Osteoblast (primary cell): Measurements from ENCODE around the gene PRDM12. TPM values are rescaled to one million over a fixed set of nuclear protein-coding genes. Genes with fewer than 3 reads are reported as not detected.

ENCODE experiments used
- DNase-seq: peaks from one replicate; pipeline ENCODE4 v3.0.0; 2011; ENCODE audit warnings: low spot score, mixed read lengths; ENCODE audit not compliant: insufficient read length; ENCODE audit errors: missing footprints
- H2AFZ ChIP-seq: 2 replicates; pipeline ENCODE4 v1.6.0; 2011; ENCODE audit warnings: mild to moderate bottlenecking, low read length
- H3K27ac ChIP-seq: 2 replicates; pipeline ENCODE4 v1.5.1; 2011; ENCODE audit warnings: mild to moderate bottlenecking, low read depth, low read length, moderate library complexity
- H3K27me3 ChIP-seq: 2 replicates; pipeline ENCODE4 v1.6.0; 2012; ENCODE audit warnings: mild to moderate bottlenecking, control low read depth, inconsistent platforms, low read length, moderate library complexity; ENCODE audit not compliant: insufficient read depth
- H3K36me3 ChIP-seq: 2 replicates; pipeline ENCODE4 v1.5.1; 2011; ENCODE audit warnings: mild to moderate bottlenecking, low read length, control low read depth, moderate library complexity; ENCODE audit not compliant: insufficient read depth
- H3K4me1 ChIP-seq: 2 replicates; pipeline ENCODE4 v1.5.1; 2011; ENCODE audit warnings: mild to moderate bottlenecking, low read length, control low read depth, moderate library complexity; ENCODE audit not compliant: insufficient read depth
- H3K4me2 ChIP-seq: 2 replicates; pipeline ENCODE4 v1.6.0; 2011; ENCODE audit warnings: mild to moderate bottlenecking, low read length; ENCODE audit not compliant: insufficient read depth
- H3K4me3 ChIP-seq: fragments of 200-600 bp; sonication (generic); 3 replicates; pipeline ENCODE4 v1.5.1; 2012; ENCODE audit warnings: mild to moderate bottlenecking, low read length, inconsistent platforms; ENCODE audit not compliant: insufficient read depth
- H3K79me2 ChIP-seq: 2 replicates; pipeline ENCODE4 v1.6.0; 2012; ENCODE audit warnings: mild to moderate bottlenecking, low read length, control low read depth, inconsistent platforms; ENCODE audit not compliant: insufficient read depth
- H3K9me3 ChIP-seq: 2 replicates; pipeline ENCODE4 v1.5.1; 2011; ENCODE audit warnings: low read depth, low read length, control low read depth
- H4K20me1 ChIP-seq: 2 replicates; pipeline ENCODE4 v1.6.0; 2012; ENCODE audit warnings: mild to moderate bottlenecking, low read length, control low read depth; ENCODE audit not compliant: insufficient read depth
- total RNA-seq: library from RNA; depleted of rRNA; stranded (reverse); fragments of >200 nt; gene quantifications from 2 replicates; pipeline ENCODE4 v1.2.3, GENCODE V29; 2012
- TF ChIP-seq, protein P1 (sequence below): IDR thresholded peaks from 2 replicates; pipeline ENCODE4 v1.5.1; 2011; ENCODE audit warnings: mild to moderate bottlenecking, low read depth, low read length, moderate library complexity; ENCODE audit errors: extremely low read depth

The PRDM12 gene
- total RNA-seq, 1 donor = not detected

DNA sequence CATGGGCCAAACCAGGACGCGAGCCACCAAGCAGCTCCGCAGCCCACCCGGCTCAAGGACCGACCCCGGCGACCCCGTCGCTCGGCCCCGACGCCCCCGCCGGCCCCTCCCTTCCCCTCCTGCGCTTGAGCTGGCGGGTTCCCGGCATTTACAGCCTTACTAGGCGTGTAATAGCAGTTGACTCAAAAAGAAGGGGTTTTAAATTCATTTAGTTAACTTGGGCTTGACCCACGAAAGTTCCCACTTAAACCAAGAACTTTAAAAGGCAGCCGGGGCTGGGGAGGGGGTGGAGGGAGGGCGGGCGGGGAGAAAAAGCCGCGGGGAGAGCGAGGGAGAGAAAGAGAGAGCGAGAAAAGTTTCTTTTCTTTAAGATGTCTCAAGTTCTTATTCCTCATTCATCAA is 636 bp downstream of the PRDM12 start:
- no peaks in the 10 kb centered on the region for H4K20me1 ChIP-seq
- no peaks in the 10 kb centered on the region for H3K36me3 ChIP-seq
- H2AFZ ChIP-seq = no peak overlapping the region
- DNase-seq = peak; percentile 92
- H3K9me3 ChIP-seq = no peaks in the 10 kb centered on the region
- TF ChIP-seq, protein P1, sequence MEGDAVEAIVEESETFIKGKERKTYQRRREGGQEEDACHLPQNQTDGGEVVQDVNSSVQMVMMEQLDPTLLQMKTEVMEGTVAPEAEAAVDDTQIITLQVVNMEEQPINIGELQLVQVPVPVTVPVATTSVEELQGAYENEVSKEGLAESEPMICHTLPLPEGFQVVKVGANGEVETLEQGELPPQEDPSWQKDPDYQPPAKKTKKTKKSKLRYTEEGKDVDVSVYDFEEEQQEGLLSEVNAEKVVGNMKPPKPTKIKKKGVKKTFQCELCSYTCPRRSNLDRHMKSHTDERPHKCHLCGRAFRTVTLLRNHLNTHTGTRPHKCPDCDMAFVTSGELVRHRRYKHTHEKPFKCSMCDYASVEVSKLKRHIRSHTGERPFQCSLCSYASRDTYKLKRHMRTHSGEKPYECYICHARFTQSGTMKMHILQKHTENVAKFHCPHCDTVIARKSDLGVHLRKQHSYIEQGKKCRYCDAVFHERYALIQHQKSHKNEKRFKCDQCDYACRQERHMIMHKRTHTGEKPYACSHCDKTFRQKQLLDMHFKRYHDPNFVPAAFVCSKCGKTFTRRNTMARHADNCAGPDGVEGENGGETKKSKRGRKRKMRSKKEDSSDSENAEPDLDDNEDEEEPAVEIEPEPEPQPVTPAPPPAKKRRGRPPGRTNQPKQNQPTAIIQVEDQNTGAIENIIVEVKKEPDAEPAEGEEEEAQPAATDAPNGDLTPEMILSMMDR = no peak
- H3K79me2 ChIP-seq = no peaks in the 10 kb centered on the region
- H3K4me2 ChIP-seq = no peak overlapping the region
- no peaks in the 10 kb centered on the region for H3K4me1 ChIP-seq
- H3K27me3 ChIP-seq = peaks cover 81% of the 10 kb centered on the region
- no peak overlapping the region for H3K4me3 ChIP-seq
- H3K27ac ChIP-seq = no peak overlapping the region

DNA sequence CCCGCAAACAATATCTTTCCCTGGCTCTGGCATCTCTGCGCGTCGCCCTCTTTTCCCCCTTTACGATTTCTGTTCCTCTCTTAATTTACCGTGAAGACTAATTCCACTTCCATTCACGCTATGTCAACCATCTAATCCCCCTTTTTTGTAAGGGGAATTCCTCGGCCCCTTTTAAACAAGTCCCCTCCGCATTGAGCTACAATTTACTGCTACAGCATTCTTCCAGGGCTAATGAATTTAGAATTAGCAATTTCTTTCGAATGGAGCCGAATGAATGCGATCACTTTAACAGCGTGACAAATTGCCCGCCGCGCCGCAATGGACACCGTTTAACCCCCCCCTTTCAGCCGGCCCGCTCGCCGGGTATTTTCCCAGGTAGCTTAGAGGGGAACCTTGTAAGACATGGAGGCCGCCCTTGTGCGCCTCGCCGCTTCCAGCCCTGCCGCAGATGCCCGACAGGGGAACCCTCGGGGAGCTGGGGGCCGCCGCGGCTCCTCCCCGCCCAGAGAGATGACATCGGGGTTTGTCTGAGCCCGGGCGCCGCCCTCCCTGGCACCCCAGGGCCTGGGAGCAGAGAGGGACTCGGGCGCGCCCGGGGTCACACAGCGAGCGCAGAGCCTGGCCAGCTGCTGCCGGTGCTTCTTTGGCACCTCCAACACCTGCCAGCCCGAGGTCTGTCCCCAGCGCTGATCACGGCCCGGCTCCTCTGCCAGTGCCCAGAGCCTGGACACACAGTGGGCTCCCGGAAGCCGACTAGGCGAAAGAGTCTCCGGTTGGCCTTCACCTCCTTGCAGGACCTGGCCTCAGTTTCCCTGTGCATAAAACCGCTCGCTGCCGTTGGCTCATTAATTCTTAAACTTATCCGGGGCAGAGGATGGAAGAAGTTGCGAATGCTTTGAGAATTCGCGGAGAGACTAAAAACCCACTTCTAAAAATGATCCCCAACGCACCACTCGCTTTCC is 1.3 kb downstream of the PRDM12 start:
- H4K20me1 ChIP-seq = no peaks in the 10 kb centered on the region
- TF ChIP-seq, protein P1 = no peak
- H3K36me3 ChIP-seq = no peaks in the 10 kb centered on the region
- H3K4me3 ChIP-seq = no peak overlapping the region
- H2AFZ ChIP-seq = no peak overlapping the region
- H3K4me1 ChIP-seq = no peaks in the 10 kb centered on the region
- no peak overlapping the region for H3K4me2 ChIP-seq
- DNase-seq = peak; percentile 92
- H3K27me3 ChIP-seq = peaks cover 75% of the 10 kb centered on the region
- no peak overlapping the region for H3K27ac ChIP-seq
- no peaks in the 10 kb centered on the region for H3K9me3 ChIP-seq
- H3K79me2 ChIP-seq = no peaks in the 10 kb centered on the region

DNA sequence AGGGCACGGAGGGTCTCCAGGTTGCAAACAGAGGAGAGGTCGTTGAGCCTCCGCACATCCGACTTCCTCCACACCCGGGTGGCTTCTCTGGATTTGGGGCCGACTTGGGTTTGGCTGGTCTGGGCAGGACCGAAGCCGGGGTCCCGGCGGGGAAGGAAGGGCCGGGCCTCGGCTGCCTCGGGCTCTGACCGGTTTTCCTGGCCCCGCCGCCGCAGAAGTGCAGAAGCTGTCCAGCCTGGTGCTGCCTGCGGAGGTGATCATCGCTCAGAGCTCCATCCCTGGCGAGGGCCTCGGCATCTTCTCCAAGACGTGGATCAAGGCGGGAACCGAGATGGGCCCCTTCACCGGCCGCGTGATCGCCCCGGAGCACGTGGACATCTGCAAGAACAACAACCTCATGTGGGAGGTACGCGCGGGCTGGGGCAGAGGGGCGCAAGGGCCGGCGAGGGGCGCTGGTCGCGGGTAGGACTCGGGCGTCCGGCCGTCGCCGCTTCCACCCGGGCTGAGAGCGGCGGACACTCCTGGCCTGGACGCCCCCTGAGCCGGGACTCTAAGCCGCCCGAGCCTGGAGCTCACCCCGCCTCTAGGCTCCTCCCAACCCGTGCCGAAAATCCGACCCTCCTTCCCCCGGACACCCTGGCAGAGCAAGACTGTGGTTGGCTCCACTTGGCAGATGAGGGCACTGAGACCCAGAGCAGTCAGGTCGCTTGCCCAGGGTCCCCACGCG is 2.2 kb downstream of the PRDM12 start:
- Histone ChIP-seq H2AFZ (no peak overlapping the region), H4K20me1 (no peaks in the 10 kb centered on the region), H3K4me3 (no peak overlapping the region), H3K36me3 (no peaks in the 10 kb centered on the region), H3K79me2 (no peaks in the 10 kb centered on the region), H3K27ac (no peak overlapping the region), H3K9me3 (no peaks in the 10 kb centered on the region), H3K4me1 (no peaks in the 10 kb centered on the region), H3K4me2 (no peak overlapping the region), H3K27me3 (peaks cover 67% of the 10 kb centered on the region)
- TF ChIP-seq, protein P1 = no peak
- peak; percentile 89 for DNase-seq

DNA sequence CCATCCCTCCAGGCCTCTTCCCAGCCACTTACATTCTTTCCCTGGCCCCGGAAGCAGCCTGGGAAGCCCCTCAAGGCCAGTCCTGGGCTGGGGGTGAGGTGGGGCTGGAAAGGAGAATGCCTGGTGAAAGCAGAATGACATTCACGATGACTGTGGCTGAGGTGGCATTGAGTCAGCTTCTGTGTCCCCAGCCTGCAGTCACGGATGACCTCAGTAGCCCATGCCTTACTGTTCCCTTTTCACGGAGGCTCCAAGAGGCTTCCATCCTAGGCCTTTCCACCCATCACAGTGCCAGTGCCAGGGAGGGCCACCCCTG is 2.7 kb downstream of the PRDM12 start:
- H3K4me1 ChIP-seq = no peaks in the 10 kb centered on the region
- DNase-seq = peak; percentile 84
- H3K9me3 ChIP-seq = no peaks in the 10 kb centered on the region
- H3K27me3 ChIP-seq = peaks cover 62% of the 10 kb centered on the region
- TF ChIP-seq, protein P1 = no peak
- H2AFZ ChIP-seq = no peak overlapping the region
- H3K27ac ChIP-seq = no peak overlapping the region
- no peaks in the 10 kb centered on the region for H3K36me3 ChIP-seq
- H4K20me1 ChIP-seq = no peaks in the 10 kb centered on the region
- no peak overlapping the region for H3K4me2 ChIP-seq
- no peak overlapping the region for H3K4me3 ChIP-seq
- H3K79me2 ChIP-seq = no peaks in the 10 kb centered on the region
